HG03521 (cell line): Measurements from ENCODE around the gene PRR12.

Experiments used
- ATAC-seq: cut with Tn5 transposase; IDR thresholded peaks from one replicate; pipeline ENCODE4 v1.9.1; 2021; ENCODE audit warnings: mild to moderate bottlenecking, moderate library complexity; ENCODE audit not compliant: unreplicated experiment

PRR12 gene

GRCh38 chr19:49590971-49591730 lies at the start of gene PRR12:
Gene PRR12, plus strand, starts transcription at chr19:49591182. Its CDS starts 473 bp downstream, at chr19:49591655.
- ATAC-seq, result no peak

- ATAC-seq, result no peak
Observed at GRCh38 chr19:49541914-49542313, 49.1 kb upstream of the PRR12 start.

GRCh38 chr19:49542446-49542845 lies 48.5 kb upstream of the PRR12 start:
- no peak for ATAC-seq

GRCh38 chr19:49543032-49543431 lies 48.0 kb upstream of the PRR12 start:
- no peak for ATAC-seq

GRCh38 chr19:49544154-49544553 lies 46.8 kb upstream of the PRR12 start:
- no peak for ATAC-seq

GRCh38 chr19:49546825-49547565 lies 44.0 kb upstream of the PRR12 start:
- no peak for ATAC-seq

GRCh38 chr19:49549045-49549444 lies 41.9 kb upstream of the PRR12 start:
- ATAC-seq, result no peak

- no peak for ATAC-seq
Observed at GRCh38 chr19:49551531-49551930, 39.5 kb upstream of the PRR12 start.

- ATAC-seq, result no peak
Observed at GRCh38 chr19:49552749-49553148, 38.2 kb upstream of the PRR12 start.

- no peak for ATAC-seq
Observed at GRCh38 chr19:49553451-49554271, 37.3 kb upstream of the PRR12 start.

- no peak for ATAC-seq
Observed at GRCh38 chr19:49554701-49555181, 36.2 kb upstream of the PRR12 start.

- ATAC-seq, result no peak
Observed at GRCh38 chr19:49555600-49556411, 35.2 kb upstream of the PRR12 start.

GRCh38 chr19:49556412-49557398 lies 34.3 kb upstream of the PRR12 start:
- ATAC-seq, result no peak

GRCh38 chr19:49557641-49558325 lies 33.2 kb upstream of the PRR12 start:
- no peak for ATAC-seq

GRCh38 chr19:49558591-49558990 lies 32.4 kb upstream of the PRR12 start:
- ATAC-seq, result no peak

GRCh38 chr19:49559443-49559842 lies 31.5 kb upstream of the PRR12 start:
- ATAC-seq, result no peak

GRCh38 chr19:49559928-49560327 lies 31.1 kb upstream of the PRR12 start:
- no peak for ATAC-seq

- no peak for ATAC-seq
Observed at GRCh38 chr19:49560358-49560900, 30.6 kb upstream of the PRR12 start.
